DOHH2 (cell line): Measurements from ENCODE around the gene PANX2.

Experiments used
- H3F3A ChIP-seq: fragments of 200-600 bp; sonication (generic), shearing (Covaris generic); 2 replicates; pipeline ENCODE4 v1.6.0; 2016; ENCODE audit warnings: antibody characterized with exemption, mild to moderate bottlenecking; ENCODE audit not compliant: control insufficient read depth, insufficient read depth
- H3K27ac ChIP-seq: fragments of 200-600 bp; sonication (generic); 2 replicates; pipeline ENCODE4 v1.5.1; 2014; ENCODE audit warnings: low read depth, mild to moderate bottlenecking, low read length, moderate library complexity
- H3K27me3 ChIP-seq: fragments of 200-600 bp; sonication (generic); 2 replicates; pipeline ENCODE4 v1.6.1; 2014; ENCODE audit warnings: mild to moderate bottlenecking, low read length, mixed read lengths; ENCODE audit not compliant: control insufficient read depth
- H3K36me3 ChIP-seq: fragments of 200-600 bp; sonication (generic); 2 replicates; pipeline ENCODE4 v1.6.1; 2014; ENCODE audit warnings: mild to moderate bottlenecking, low read length, moderate library complexity, mixed read lengths; ENCODE audit not compliant: control insufficient read depth
- H3K4me1 ChIP-seq: fragments of 200-600 bp; sonication (generic); 2 replicates; pipeline ENCODE4 v1.6.1; 2014; ENCODE audit warnings: mild to moderate bottlenecking, low read length, mixed read lengths; ENCODE audit not compliant: control insufficient read depth
- H3K4me2 ChIP-seq: fragments of 200-600 bp; sonication (generic); 2 replicates; pipeline ENCODE4 v1.6.0; 2014; ENCODE audit warnings: mild to moderate bottlenecking, low read length, moderate library complexity
- H3K4me3 ChIP-seq: fragments of 200-600 bp; sonication (generic); 2 replicates; pipeline ENCODE4 v1.5.1; 2014; ENCODE audit warnings: mild to moderate bottlenecking, low read length, mixed read lengths
- H3K79me2 ChIP-seq: fragments of 200-600 bp; sonication (generic); 2 replicates; pipeline ENCODE4 v1.6.1; 2014; ENCODE audit warnings: mild to moderate bottlenecking, low read length, mixed read lengths; ENCODE audit not compliant: control insufficient read depth
- H3K9me2 ChIP-seq: fragments of 200-600 bp; sonication (generic); replicated peaks from 2 replicates; pipeline ENCODE4 v1.6.1; 2014; ENCODE audit warnings: mild to moderate bottlenecking, low read length, mixed read lengths; ENCODE audit not compliant: control insufficient read depth
- H3K9me3 ChIP-seq: fragments of 200-600 bp; sonication (generic); 2 replicates; pipeline ENCODE4 v1.6.1; 2014; ENCODE audit warnings: antibody characterized with exemption, low read length, mixed read lengths; ENCODE audit not compliant: control insufficient read depth, insufficient read depth
- H4K20me1 ChIP-seq: fragments of 200-600 bp; sonication (generic); 2 replicates; pipeline ENCODE4 v1.6.0; 2014; ENCODE audit warnings: low read depth, mild to moderate bottlenecking, antibody characterized with exemption, low read length, moderate library complexity; ENCODE audit not compliant: control insufficient read depth, insufficient read depth
- CTCF ChIP-seq: fragments of 200-600 bp; sonication (generic); IDR thresholded peaks from one replicate; pipeline ENCODE4 v1.5.1; 2014; ENCODE audit warnings: antibody characterized with exemption, mild to moderate bottlenecking, low read depth, low read length; ENCODE audit not compliant: poor library complexity, severe bottlenecking
- EZH2phosphoT487 ChIP-seq: fragments of 200-600 bp; sonication (generic); IDR thresholded peaks from 2 replicates; pipeline ENCODE4 v1.6.1; 2017; ENCODE audit warnings: borderline replicate concordance, mild to moderate bottlenecking, antibody characterized with exemption, low read length, moderate library complexity, mixed read lengths

The PANX2 gene

GRCh38 chr22:50171965-50172421, 1.5 kb downstream of the PANX2 start:
- Histone ChIP-seq H3K4me3 (no peak overlapping the region), H3K27ac (no peak overlapping the region), H3K36me3 (no peaks in the 10 kb centered on the region), H3F3A (peaks cover 3% of the 10 kb centered on the region; the same call in 1 of the 2 replicates), H3K4me2 (no peak overlapping the region), H3K27me3 (peaks cover 19% of the 10 kb centered on the region), H4K20me1 (no peaks in the 10 kb centered on the region), H3K9me2 (no peaks in the 10 kb centered on the region), H3K9me3 (no peaks in the 10 kb centered on the region), H3K79me2 (no peaks in the 10 kb centered on the region), H3K4me1 (peaks cover 14% of the 10 kb centered on the region)
- TF ChIP-seq EZH2phosphoT487 (no peak), CTCF (no peak)

GRCh38 chr22:50173311-50173982, 2.9 kb downstream of the PANX2 start:
- Histone ChIP-seq H3K27ac (peak overlapping the region; percentile 42), H3K27me3 (peaks cover 10% of the 10 kb centered on the region), H3K36me3 (no peaks in the 10 kb centered on the region), H3K79me2 (no peaks in the 10 kb centered on the region), H4K20me1 (no peaks in the 10 kb centered on the region), H3K9me2 (no peaks in the 10 kb centered on the region), H3K4me2 (peak overlapping the region; percentile 87), H3K4me1 (peaks cover 14% of the 10 kb centered on the region), H3K4me3 (peak overlapping the region; percentile 51), H3F3A (peaks cover 3% of the 10 kb centered on the region; the same call in 1 of the 2 replicates), H3K9me3 (no peaks in the 10 kb centered on the region)
- no peak for TF ChIP-seq EZH2phosphoT487
- TF ChIP-seq CTCF: no peak

- Histone ChIP-seq H3K9me2 (no peaks in the 10 kb centered on the region), H3K4me2 (peak overlapping the region; percentile 87), H3K79me2 (no peaks in the 10 kb centered on the region), H3K27ac (peak overlapping the region; percentile 42), H3K4me3 (peak overlapping the region; percentile 51), H3K9me3 (no peaks in the 10 kb centered on the region), H3F3A (peaks cover 3% of the 10 kb centered on the region; the same call in 1 of the 2 replicates), H3K36me3 (no peaks in the 10 kb centered on the region), H4K20me1 (no peaks in the 10 kb centered on the region), H3K4me1 (peaks cover 14% of the 10 kb centered on the region), H3K27me3 (peaks cover 5% of the 10 kb centered on the region)
- TF ChIP-seq CTCF (no peak), EZH2phosphoT487 (no peak)
Measured at GRCh38 chr22:50173983-50174355, 3.4 kb downstream of the PANX2 start.
